BLaER1 treated with 17β-estradiol and CSF1 and Interleukin-3, amounts not matched to agents 10 nM and 100 nM (cell line): Measurements from ENCODE around the gene IBA57.
A peak's percentile ranks its signal among the peaks of the same experiment; 100 is the strongest.
"Not testable (repeated sequence)": the region's sequence is repeated elsewhere in the genome, so short reads cannot be mapped to it uniquely, and the experiment has no call there.

Experiments
- H3K27ac ChIP-seq, 11 experiments: shearing (Covaris generic); formaldehyde crosslinking; 2 replicates each; pipeline ENCODE4 v1.8.1; 2022
- H3K27me3 ChIP-seq, 11 experiments: shearing (Covaris generic); formaldehyde crosslinking; 2 replicates each; pipeline ENCODE4 v1.8.1; 2022
- H3K36me3 ChIP-seq, 11 experiments: shearing (Covaris generic); formaldehyde crosslinking; 2 replicates each; pipeline ENCODE4 v1.8.1; 2022
- H3K4me1 ChIP-seq, 10 experiments: shearing (Covaris generic); formaldehyde crosslinking; 2 replicates each; pipeline ENCODE4 v1.8.1; 2022
- H3K4me2 ChIP-seq, 11 experiments: shearing (Covaris generic); formaldehyde crosslinking; 2 replicates each; pipeline ENCODE4 v1.8.1; 2022
- H3K4me3 ChIP-seq, 10 experiments: shearing (Covaris generic); formaldehyde crosslinking; 2 replicates each; pipeline ENCODE4 v1.8.1; 2022
- H3K9ac ChIP-seq, 11 experiments: shearing (Covaris generic); formaldehyde crosslinking; 2 replicates each; pipeline ENCODE4 v1.8.1; 2022
- H3K9me3 ChIP-seq, 11 experiments: shearing (Covaris generic); formaldehyde crosslinking; replicated peaks in 1 of 11; 2 replicates each; pipeline ENCODE4 v1.8.1; 2022
- H4K20me1 ChIP-seq, 11 experiments: shearing (Covaris generic); formaldehyde crosslinking; 2 replicates each; pipeline ENCODE4 v1.8.1; 2022
- Cebpa-rat ChIP-seq, 11 experiments: shearing (Covaris generic); IDR thresholded peaks; 2 replicates each; pipeline ENCODE4 v1.8.1; 2022

Gene IBA57

DNA sequence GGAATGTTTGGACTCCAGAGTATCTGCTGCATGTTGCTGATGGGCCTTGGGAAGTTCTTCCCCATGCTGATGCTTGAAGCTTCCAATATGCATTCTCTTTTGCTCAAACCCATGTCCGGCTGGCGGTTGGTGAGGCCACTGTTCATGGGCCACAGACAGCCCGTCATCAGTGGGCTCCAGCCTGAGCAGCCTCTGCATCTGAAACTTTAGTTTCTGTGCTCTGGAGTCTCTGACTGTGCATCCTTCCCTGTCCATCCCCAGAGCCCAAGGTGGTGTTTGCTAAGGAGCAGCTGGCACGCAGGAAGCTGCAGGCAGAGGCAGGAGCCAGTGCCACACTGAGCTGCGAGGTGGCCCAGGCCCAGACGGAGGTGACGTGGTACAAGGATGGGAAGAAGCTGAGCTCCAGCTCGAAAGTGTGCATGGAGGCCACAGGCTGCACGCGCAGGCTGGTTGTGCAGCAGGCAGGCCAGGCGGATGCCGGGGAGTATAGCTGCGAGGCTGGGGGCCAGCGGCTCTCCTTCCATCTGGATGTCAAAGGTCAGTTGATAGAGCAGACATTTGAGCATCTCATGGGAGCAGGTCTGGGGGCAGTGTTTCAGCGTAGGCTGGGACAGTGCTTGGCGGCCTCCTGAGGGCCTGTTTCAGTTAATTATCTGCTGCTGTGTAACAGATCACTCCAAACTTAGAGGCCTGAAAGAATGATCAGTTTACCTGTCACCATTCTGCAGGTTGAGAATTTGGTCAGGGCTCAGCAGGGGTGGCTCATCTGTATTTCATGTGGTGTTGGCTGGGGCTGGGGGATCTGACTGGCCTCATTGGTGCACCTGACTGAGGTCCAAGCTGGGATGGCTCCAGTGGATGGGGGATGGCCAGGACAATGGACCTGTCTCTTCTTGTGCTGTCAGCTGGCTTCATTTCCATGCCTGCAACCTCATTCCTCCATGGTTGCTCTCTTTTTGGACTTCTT, 58.9 kb downstream of the IBA57 start:
- TF ChIP-seq Cebpa-rat (IDR thresholded peaks at IDR 0.05) = no peak
- Histone ChIP-seq H3K4me2 (no peak overlapping the region), H3K36me3 (peaks cover 29 to 87% (median 66%) of the 10 kb centered on the region in 11 experiments)

GRCh38 chr1:228225165-228225710, 59.6 kb downstream of the IBA57 start:
- Histone ChIP-seq H4K20me1 (peaks cover 0 to 4% (median 0%) of the 10 kb centered on the region in 11 experiments; a peak in 3 of 22 replicates), H3K4me3 (no peak overlapping the region), H3K9me3 (peaks cover 8 to 28% (median 15%) of the 10 kb centered on the region in 11 experiments; a peak in 20 of 22 replicates), H3K4me1 (peaks cover 0 to 40% (median 34%) of the 10 kb centered on the region in 10 experiments; a peak in 18 of 20 replicates), H3K36me3 (peaks cover 24 to 86% (median 61%) of the 10 kb centered on the region in 11 experiments), H3K4me2 (no peak overlapping the region), H3K27me3 (no peaks in the 10 kb centered on the region), H3K9ac (no peak overlapping the region), H3K27ac (no peak overlapping the region)
- no peak for TF ChIP-seq Cebpa-rat (IDR thresholded peaks at IDR 0.05)

More for the DNA sequence above, 58.9 kb downstream of the IBA57 start:
- peaks cover 0 to 39% (median 30%) of the 10 kb centered on the region in 10 experiments; a peak in 18 of 20 replicates for H3K4me1 ChIP-seq
- H3K9ac ChIP-seq = no peak overlapping the region
- peaks cover 8 to 20% (median 15%) of the 10 kb centered on the region in 11 experiments; a peak in 20 of 22 replicates for H3K9me3 ChIP-seq
- H3K27ac ChIP-seq = no peak overlapping the region
- H4K20me1 ChIP-seq = peaks cover 0 to 9% (median 0%) of the 10 kb centered on the region in 11 experiments; a peak in 4 of 22 replicates
- H3K27me3 ChIP-seq = no peaks in the 10 kb centered on the region
- no peak overlapping the region for H3K4me3 ChIP-seq

DNA sequence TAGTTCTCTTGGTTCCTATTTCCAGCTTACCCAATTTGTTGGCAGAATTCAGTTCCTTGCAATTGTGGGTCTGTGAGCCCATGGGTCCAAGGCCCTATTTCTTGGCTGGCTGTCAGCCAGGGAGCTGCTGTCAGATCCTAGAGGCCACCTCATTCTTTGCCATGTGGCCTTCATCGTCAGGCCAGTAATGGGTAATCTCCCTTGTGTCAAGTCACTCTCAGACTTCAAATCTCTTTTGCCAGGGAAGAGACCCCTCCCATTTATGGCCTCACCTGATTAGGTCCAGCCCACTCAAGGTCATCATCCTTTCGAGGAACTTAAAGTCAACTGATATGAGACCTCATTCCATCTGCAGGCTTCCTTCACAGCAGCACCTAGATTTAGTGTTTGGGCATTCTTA, 60.1 kb downstream of the IBA57 start:
- H4K20me1 ChIP-seq = no peaks in the 10 kb centered on the region; a peak in 1 of 22 replicates

GRCh38 chr1:228226141-228226874, 60.7 kb downstream of the IBA57 start:
- Histone ChIP-seq H4K20me1 (no peaks in the 10 kb centered on the region), H3K9me3 (peaks cover 8 to 31% (median 15%) of the 10 kb centered on the region in 11 experiments; a peak in 20 of 22 replicates), H3K4me3 (no peak overlapping the region), H3K27ac (peak overlapping the region in 7 of 11 experiments; percentile 78 to 91 (median 85); a peak in 11 of 22 replicates), H3K36me3 (peaks cover 23 to 84% (median 64%) of the 10 kb centered on the region in 11 experiments), H3K4me2 (peak overlapping the region in 5 of 11 experiments; percentile 43 to 78 (median 69); a peak in 8 of 22 replicates), H3K27me3 (no peaks in the 10 kb centered on the region), H3K9ac (peak overlapping the region in 2 of 11 experiments; percentile 13 to 37; a peak in 2 of 22 replicates), H3K4me1 (peaks cover 0 to 40% (median 34%) of the 10 kb centered on the region in 10 experiments; a peak in 18 of 20 replicates)
- TF ChIP-seq Cebpa-rat (IDR thresholded peaks at IDR 0.05) = no peak

More for the DNA sequence above, 60.1 kb downstream of the IBA57 start:
- Histone ChIP-seq H3K9ac (no peak overlapping the region), H3K27me3 (no peaks in the 10 kb centered on the region), H3K4me2 (no peak overlapping the region), H3K4me1 (peaks cover 0 to 40% (median 34%) of the 10 kb centered on the region in 10 experiments; a peak in 18 of 20 replicates), H3K4me3 (no peak overlapping the region), H3K9me3 (peaks cover 8 to 31% (median 15%) of the 10 kb centered on the region in 11 experiments; a peak in 20 of 22 replicates), H3K27ac (peak overlapping the region in 3 of 11 experiments; percentile 81 to 91 (median 88); a peak in 4 of 22 replicates), H3K36me3 (peaks cover 23 to 86% (median 61%) of the 10 kb centered on the region in 11 experiments)
- TF ChIP-seq Cebpa-rat (IDR thresholded peaks at IDR 0.05) = no peak

GRCh38 chr1:228226956-228227791, 61.6 kb downstream of the IBA57 start:
- no peak for TF ChIP-seq Cebpa-rat (IDR thresholded peaks at IDR 0.05)
- H3K27me3 ChIP-seq = no peaks in the 10 kb centered on the region
- no peak overlapping the region for H3K4me3 ChIP-seq
- H3K4me2 ChIP-seq = peak overlapping the region in 10 of 11 experiments; percentile 43 to 78 (median 65); a peak in 19 of 22 replicates
- peaks cover 11 to 36% (median 17%) of the 10 kb centered on the region in 11 experiments; a peak in 21 of 22 replicates for H3K9me3 ChIP-seq
- no peaks in the 10 kb centered on the region for H4K20me1 ChIP-seq
- H3K9ac ChIP-seq = peak overlapping the region in 7 of 11 experiments; percentile 60 to 72 (median 65); a peak in 9 of 22 replicates
- H3K27ac ChIP-seq = peak overlapping the region in 10 of 11 experiments; percentile 60 to 91 (median 83); a peak in 19 of 22 replicates
- peaks cover 0 to 40% (median 34%) of the 10 kb centered on the region in 10 experiments; a peak in 18 of 20 replicates for H3K4me1 ChIP-seq
- H3K36me3 ChIP-seq = peaks cover 31 to 84% (median 70%) of the 10 kb centered on the region in 11 experiments

GRCh38 chr1:228228147-228228546, 62.5 kb downstream of the IBA57 start:
- Histone ChIP-seq H3K4me1 (peaks cover 0 to 40% (median 34%) of the 10 kb centered on the region in 10 experiments; a peak in 18 of 20 replicates), H3K4me2 (peak overlapping the region; percentile 7 to 78 (median 61); a peak in 21 of 22 replicates), H3K4me3 (peak overlapping the region in 2 of 10 experiments; percentile 6 to 35; a peak in 2 of 20 replicates), H3K9ac (peak overlapping the region in 9 of 11 experiments; percentile 38 to 72 (median 63); a peak in 17 of 22 replicates), H3K9me3 (peaks cover 19 to 46% (median 27%) of the 10 kb centered on the region in 11 experiments; a peak in 21 of 22 replicates), H3K27ac (peak overlapping the region; percentile 34 to 91 (median 81); a peak in 21 of 22 replicates), H3K36me3 (peaks cover 40 to 88% (median 74%) of the 10 kb centered on the region in 11 experiments)
- H4K20me1 ChIP-seq, H3K27me3 ChIP-seq: not testable (repeated sequence)

DNA sequence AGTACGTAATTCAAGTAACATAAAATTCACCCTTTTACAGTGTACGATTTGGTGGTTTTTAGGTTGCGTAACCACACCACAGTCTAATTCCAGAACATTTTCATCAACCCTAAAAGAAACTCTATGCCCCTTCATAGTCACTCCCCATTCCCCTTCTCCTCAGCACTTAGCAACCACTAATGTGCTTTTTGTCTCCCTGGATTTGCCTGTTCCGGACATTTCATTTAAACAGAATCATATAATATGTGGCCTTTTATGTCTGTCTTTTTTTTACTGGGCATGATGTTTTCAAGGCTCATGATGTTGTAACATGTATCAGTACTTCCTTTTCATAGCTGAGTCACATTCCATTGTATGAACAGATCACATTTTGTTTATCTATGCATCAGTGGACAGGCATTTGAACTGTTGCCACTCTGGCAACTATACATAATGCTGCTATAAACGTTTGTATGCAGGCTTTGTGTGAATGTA, 63.0 kb downstream of the IBA57 start:
- peak overlapping the region in 2 of 10 experiments; percentile 6 to 35; a peak in 3 of 20 replicates for H3K4me3 ChIP-seq
- H3K9ac ChIP-seq = peak overlapping the region in 9 of 11 experiments; percentile 38 to 72 (median 63); a peak in 16 of 22 replicates
- peaks cover 24 to 50% (median 32%) of the 10 kb centered on the region in 11 experiments; a peak in 21 of 22 replicates for H3K9me3 ChIP-seq
- peaks cover 0 to 40% (median 34%) of the 10 kb centered on the region in 10 experiments; a peak in 18 of 20 replicates for H3K4me1 ChIP-seq
- TF ChIP-seq Cebpa-rat (IDR thresholded peaks at IDR 0.05) = peak in 9 of 11 experiments; percentile 48 to 95 (median 88); a peak in 17 of 22 replicates
- no peaks in the 10 kb centered on the region for H4K20me1 ChIP-seq
- peak overlapping the region; percentile 7 to 78 (median 61); a peak in 21 of 22 replicates for H3K4me2 ChIP-seq
- no peaks in the 10 kb centered on the region for H3K27me3 ChIP-seq
- peak overlapping the region; percentile 34 to 91 (median 81); a peak in 21 of 22 replicates for H3K27ac ChIP-seq
- peaks cover 44 to 87% (median 76%) of the 10 kb centered on the region in 11 experiments for H3K36me3 ChIP-seq
